HG03565 (cell line): ENCODE measurements around the gene UFSP1.
A peak's percentile ranks its signal among the peaks of the same experiment; 100 is the strongest.

Experiments used
- ATAC-seq: cut with Tn5 transposase; IDR thresholded peaks from one replicate; pipeline ENCODE4 v1.9.1; 2021; ENCODE audit warnings: mild to moderate bottlenecking, moderate library complexity; ENCODE audit not compliant: unreplicated experiment

Gene UFSP1

GRCh38 chr7:100882785-100883526 is 6.6 kb downstream of the UFSP1 start:
- ATAC-seq: no peak

DNA sequence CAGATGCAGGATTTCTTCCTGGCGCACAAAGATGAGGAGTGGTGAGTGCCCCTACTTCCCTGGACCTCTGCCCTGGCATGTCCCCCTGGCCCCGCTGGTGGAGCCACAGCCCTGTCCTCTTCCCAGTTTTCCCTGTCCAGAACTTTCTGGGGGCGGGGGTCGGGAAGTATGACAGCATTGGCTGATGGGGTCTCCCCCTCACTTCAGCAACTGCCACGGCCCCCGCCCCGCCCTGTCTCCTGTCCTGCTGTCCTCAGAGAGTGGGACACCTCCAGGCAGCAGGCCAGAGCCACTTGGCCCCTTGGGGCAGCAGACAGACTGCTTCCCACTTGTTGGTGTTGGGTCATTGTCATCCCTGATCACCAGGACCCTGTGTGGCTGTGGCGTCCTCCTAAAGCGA is 7.3 kb downstream of the UFSP1 start:
- ATAC-seq: no peak

DNA sequence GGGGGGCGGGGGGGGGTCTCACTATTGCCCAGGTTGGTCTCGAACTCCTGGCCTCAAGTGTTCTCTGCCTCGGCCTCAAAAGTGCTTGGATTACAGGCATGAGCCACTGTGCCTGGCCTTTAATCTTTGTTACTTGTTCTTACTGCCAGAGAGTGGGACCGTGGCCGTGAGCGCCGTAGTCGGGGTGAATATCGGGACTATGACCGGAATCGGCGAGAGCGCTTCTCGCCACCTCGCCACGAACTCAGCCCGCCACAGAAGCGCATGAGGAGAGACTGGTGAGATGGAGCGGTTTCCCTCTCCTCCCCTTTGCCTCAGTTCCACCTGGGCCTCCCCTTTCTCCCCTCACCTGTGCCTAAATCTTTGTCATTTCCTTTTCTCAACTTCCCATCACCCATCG is 8.4 kb downstream of the UFSP1 start:
- no peak for ATAC-seq

DNA sequence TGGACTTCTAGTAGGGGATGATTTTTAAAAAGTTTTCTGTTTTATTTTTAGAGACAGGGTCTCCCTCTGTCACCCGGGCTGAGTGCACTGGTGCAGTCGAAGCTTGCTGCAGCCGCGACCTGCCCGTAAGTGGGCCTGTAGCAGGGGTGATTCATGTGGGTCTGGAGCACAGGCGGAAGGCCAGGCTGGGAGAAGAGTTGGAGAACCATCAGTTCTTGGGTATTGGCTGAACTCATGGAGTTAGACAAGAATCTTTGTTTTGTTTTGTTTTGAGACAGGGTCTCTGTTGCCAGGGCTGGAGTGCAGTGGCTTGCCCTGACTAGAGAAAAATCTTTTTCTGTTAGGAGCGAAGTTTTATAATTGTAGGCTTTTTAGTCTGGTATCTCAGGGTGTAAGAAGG is 8.9 kb downstream of the UFSP1 start:
- ATAC-seq: no peak

- no peak for ATAC-seq
Measured at GRCh38 chr7:100879685-100880261, 9.7 kb downstream of the UFSP1 start.

DNA sequence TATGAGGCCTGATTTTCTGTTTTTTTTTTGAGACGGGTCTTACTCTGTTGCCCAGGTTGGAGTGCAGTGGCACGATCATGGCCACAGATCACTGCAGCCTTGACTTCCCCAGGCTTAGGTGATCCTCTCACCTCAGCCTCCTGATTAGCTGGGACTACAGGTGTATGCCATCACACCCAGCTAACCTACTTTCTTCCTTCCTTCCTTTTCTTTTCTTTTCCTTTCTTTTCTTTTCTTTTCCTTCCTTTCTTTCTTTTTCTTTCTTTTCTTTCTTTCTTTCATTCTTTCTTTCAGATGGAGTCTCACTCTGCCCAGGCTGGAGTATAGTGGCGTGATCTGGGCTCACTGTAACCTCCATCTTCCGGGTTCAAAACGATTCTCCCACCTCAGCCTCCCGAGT is 10.8 kb downstream of the UFSP1 start:
- ATAC-seq: no peak

DNA sequence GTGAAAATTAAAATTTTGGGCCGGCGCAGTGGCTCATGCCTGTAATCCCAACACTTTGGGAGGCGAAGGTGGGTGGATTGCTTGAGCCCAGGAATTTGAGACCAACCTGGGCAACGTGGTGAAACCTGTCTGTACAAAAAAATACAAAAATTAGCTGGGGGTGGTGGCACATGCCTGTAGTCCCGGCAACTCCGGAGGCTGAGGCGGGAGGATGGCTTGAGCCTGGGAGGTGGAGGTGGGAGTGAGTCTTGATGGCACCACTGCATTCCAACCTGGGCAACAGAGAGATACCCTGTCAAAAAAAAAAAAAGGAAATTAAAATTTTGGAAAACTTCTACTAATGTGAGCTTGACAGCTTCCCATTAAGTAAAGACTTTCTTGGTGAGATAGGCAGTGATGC is 11.5 kb downstream of the UFSP1 start:
- ATAC-seq: no peak

GRCh38 chr7:100875356-100875751 is 14.2 kb downstream of the UFSP1 start:
- ATAC-seq: peak; percentile 6

GRCh38 chr7:100874577-100875355 is 14.7 kb downstream of the UFSP1 start, which contains the start of gene SRRT:
Gene SRRT (plus strand): TSS chr7:100875103. CDS start chr7:100875591, 488 bp downstream.
- peak; percentile 86 for ATAC-seq

DNA sequence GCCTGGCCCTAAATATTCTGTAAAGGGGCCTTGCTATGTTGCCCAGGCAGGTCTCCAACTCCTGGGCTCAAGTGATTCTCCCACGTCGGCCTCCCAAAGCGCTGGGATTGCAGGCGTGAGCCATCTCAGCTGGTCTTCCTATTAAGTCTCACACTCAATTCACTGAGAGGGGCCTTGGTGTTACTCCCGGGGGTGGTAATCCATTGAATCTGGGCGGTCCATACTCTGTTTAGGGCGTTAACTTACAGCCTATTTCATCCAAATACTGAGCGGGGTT is 15.3 kb downstream of the UFSP1 start:
- no peak for ATAC-seq

- no peak for ATAC-seq
Measured at GRCh38 chr7:100873599-100874299, 15.8 kb downstream of the UFSP1 start.

DNA sequence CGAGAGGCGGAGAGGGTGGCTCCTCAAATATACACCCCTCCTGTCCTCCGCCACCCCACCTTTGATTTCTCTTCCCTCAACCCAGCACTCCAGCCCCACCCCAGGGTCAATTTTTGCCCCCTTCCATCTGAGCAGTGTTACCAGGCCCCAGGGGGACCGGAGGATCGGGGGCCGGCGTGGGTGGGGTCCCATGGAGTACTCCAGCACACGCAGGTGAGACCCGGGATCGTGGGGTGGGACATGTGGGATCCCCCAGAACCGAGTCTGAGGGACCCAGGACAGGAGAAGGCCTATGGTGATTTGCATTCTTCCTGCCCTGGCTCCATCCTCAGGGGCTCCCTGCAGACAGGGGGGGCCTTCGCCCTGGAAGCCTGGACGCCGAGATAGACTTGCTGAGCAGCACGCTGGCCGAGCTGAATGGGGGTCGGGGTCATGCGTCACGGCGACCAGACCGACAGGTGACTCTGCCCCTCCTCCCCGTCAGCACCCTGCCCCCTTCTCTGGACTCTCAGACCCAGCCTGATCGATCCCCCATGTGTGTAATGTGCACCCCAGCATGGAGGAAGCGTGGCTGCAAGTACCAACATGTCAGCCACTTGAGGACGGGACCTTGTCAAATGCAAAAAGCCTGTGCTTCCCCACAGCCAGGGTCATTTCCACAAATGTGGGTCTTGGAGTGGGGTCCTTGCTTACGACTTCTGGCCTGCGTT is 21.6 kb downstream of the UFSP1 start:
- no peak for ATAC-seq

DNA sequence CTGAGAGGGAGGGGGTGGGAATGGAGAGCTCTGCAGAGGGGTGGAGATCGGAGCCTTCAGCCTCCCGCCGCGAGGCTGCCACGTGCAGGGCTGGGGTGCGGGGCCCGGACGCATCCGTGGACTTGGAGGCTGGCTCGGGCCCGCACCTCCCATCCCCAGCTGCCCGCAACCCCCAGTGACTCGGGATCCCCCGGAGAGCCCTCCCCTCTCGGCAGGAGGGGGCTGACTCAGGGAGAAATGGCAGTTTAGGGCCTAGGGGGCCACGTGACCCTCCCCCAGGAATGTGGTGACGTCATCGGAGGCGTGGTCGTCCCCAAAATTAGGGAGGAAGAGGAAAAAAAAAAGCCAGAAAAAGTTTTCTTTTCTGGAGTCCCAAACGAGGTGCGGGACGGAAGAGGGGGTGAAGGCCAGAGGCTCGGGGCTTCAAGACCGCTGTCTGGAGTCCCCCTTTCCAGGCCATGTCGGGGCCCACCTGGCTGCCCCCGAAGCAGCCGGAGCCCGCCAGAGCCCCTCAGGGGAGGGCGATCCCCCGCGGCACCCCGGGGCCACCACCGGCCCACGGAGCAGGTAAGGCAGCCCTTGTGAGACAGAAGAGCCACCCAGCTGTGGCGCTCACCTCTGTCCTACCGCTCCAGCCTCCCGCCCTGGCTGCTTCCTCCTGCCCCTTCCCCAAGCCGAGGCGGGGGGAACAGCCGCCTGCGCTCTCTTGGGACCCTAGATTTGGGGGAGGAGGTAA is 22.3 kb downstream of the UFSP1 start, which contains the start of gene TRIP6:
Gene TRIP6 (plus strand): TSS at position 348 of the 736 bp plus-strand sequence. CDS start 111 bp downstream, at position 459.
- ATAC-seq: no peak

- ATAC-seq: no peak
Measured at GRCh38 chr7:100866729-100867039, 22.8 kb downstream of the UFSP1 start.

GRCh38 chr7:100865938-100866728 is 23.4 kb downstream of the UFSP1 start:
- ATAC-seq: no peak

GRCh38 chr7:100865372-100865911 is 24.1 kb downstream of the UFSP1 start:
- ATAC-seq: no peak

DNA sequence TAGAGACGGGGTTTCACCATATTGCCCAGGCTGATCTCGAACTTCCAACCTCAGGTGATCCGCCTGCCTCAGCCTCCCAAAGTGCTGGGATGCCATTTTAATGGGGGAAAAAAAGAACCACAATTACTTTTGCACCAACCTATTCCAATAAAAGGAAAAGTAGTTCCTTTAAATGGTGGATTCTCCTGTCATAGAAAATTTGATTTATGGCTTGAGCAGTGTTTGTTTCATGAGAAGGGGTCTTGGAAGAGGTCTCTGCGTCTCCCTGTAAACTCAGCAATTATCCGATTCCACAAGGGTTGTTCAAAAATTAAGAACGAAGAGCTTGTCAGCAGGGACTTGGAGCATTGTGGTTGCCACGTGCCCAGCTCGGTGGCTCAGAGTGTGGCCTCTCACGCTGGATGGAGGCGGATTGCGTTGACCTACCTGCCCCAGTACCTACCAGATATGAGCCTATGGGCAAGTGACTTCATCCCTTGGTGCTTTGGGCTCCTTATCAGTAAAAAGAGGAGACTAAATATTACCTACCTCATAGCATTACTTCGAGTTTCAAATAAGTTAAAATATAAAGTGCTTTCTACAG is 25.2 kb downstream of the UFSP1 start:
- ATAC-seq: no peak

DNA sequence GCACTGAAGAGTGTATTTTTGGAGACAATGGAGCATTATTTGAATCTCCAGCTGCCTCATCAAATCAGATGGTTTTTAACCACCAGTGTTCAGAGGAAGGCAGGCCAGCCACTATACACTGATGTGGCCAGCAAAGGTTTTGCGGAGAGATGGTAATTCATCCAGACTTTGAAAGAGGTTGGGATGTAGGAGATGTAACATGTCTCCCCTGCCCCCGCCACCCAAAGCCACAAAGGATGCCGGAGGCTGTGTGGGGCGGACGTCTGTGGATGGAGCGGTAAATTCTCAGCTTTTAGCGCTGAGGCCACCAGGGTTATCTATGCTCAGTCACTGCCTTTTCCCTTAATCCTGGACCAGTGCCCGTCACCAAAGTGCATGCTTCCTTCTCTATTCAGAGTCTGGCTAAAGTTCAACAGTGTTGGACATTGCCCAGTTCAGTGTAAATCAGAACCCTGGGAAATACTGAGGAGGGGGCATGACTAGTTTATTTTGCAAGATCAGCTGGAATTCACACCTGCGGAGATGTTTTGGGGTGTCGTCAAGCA is 26.0 kb downstream of the UFSP1 start:
- ATAC-seq: no peak

- no peak for ATAC-seq
Measured at GRCh38 chr7:100861616-100861985, 27.9 kb downstream of the UFSP1 start.
